Measurements from ENCODE around the gene TRIM10.

Gene TRIM10

GRCh38 chr6:30160785-30161531 is at the start of gene TRIM10:
Gene TRIM10, minus strand, starts transcription at chr6:30161211. Its CDS starts 353 bp downstream, at chr6:30160858.
- TF ChIP-seq CTCF (IDR thresholded peaks at IDR 0.05; ENCODE audit: insufficient read depth, missing control alignments): no peak
- no peak for DNase-seq (ENCODE audit: insufficient read length, low spot score)
- FAIRE-seq: no peak

GRCh38 chr6:30207619-30208295 is 46.7 kb upstream of the TRIM10 start:
- TF ChIP-seq CTCF (IDR thresholded peaks at IDR 0.05; ENCODE audit: insufficient read depth, missing control alignments): no peak
- FAIRE-seq (no peak), DNase-seq (ENCODE audit: insufficient read length, low spot score) (no peak)

GRCh38 chr6:30206799-30207618 is 46.0 kb upstream of the TRIM10 start:
- no peak for TF ChIP-seq CTCF (IDR thresholded peaks at IDR 0.05; ENCODE audit: insufficient read depth, missing control alignments)
- no peak for FAIRE-seq
- DNase-seq (ENCODE audit: insufficient read length, low spot score): no peak

- TF ChIP-seq CTCF (IDR thresholded peaks at IDR 0.05; ENCODE audit: insufficient read depth, missing control alignments): no peak
- FAIRE-seq (no peak), DNase-seq (ENCODE audit: insufficient read length, low spot score) (no peak)
Observed at GRCh38 chr6:30206152-30206551, 45.1 kb upstream of the TRIM10 start.

- no peak for TF ChIP-seq CTCF (IDR thresholded peaks at IDR 0.05; ENCODE audit: insufficient read depth, missing control alignments)
- no peak for DNase-seq (ENCODE audit: insufficient read length, low spot score)
- FAIRE-seq: no peak
Observed at GRCh38 chr6:30204116-30204515, 43.1 kb upstream of the TRIM10 start.

- FAIRE-seq (no peak), DNase-seq (ENCODE audit: insufficient read length, low spot score) (no peak)
- no peak for TF ChIP-seq CTCF (IDR thresholded peaks at IDR 0.05; ENCODE audit: insufficient read depth, missing control alignments)
Observed at GRCh38 chr6:30202366-30202765, 41.4 kb upstream of the TRIM10 start.

Data from D721Med (cell line).